ENCODE data around the gene KDM7A.

The KDM7A gene

GRCh38 chr7:140175221-140176121 lies 1.3 kb downstream of the KDM7A start (continued):
- TF ChIP-seq INSM2 (tag by site-specific recombination; IDR thresholded peaks at IDR 0.05) (no peak), ZNF843 (tag by site-specific recombination; IDR thresholded peaks at IDR 0.05) (peak; percentile 37; the same call in 1 of the 2 replicates), ZBTB8A (tag by site-specific recombination; IDR thresholded peaks at IDR 0.05) (peak; percentile 93), KLF16 (tag by site-specific recombination; IDR thresholded peaks at IDR 0.05) (no peak), ZSCAN16 (tag by site-specific recombination; IDR thresholded peaks at IDR 0.05) (no peak), ZBTB7A (tag by site-specific recombination; IDR thresholded peaks at IDR 0.05; ENCODE audit: low read depth) (0 out of 2 replicates have a peak, but pooled peaks have one; percentile 46), ZNF169 (tag by site-specific recombination; IDR thresholded peaks at IDR 0.05) (no peak), ZSCAN23 (tag by site-specific recombination; IDR thresholded peaks at IDR 0.05) (no peak), MEIS1 (CRISPR knock-in tag; IDR thresholded peaks at IDR 0.05; ENCODE audit: borderline replicate concordance) (no peak), WT1 (tag by site-specific recombination; IDR thresholded peaks at IDR 0.05) (peak; percentile 77), ZNF248 (tag by site-specific recombination; IDR thresholded peaks at IDR 0.05) (no peak), ZBTB11 (tag by site-specific recombination; conservative IDR thresholded peaks at IDR 0.05; ENCODE audit: low read depth) (peak; percentile 36; the same call in 1 of the 2 replicates), SCRT1 (tag by site-specific recombination; IDR thresholded peaks at IDR 0.05; ENCODE audit: borderline replicate concordance) (no peak), ZNF133 (tag by site-specific recombination; IDR thresholded peaks at IDR 0.05) (no peak), ZNF324 (tag by site-specific recombination; IDR thresholded peaks at IDR 0.05) (0 out of 2 replicates have a peak, but pooled peaks have one; percentile 68), ZNF18 (tag by site-specific recombination; IDR thresholded peaks at IDR 0.05) (no peak), ZNF555 (tag by site-specific recombination; conservative IDR thresholded peaks at IDR 0.05) (no peak), ZNF549 (tag by site-specific recombination; IDR thresholded peaks at IDR 0.05) (no peak), TCF7L2 (IDR thresholded peaks at IDR 0.05; ENCODE audit: borderline replicate concordance, low read depth, low read length) (peak; percentile 80), ZFHX2 (tag by site-specific recombination; conservative IDR thresholded peaks at IDR 0.05) (peak; percentile 92), ZNF768 (tag by site-specific recombination; IDR thresholded peaks at IDR 0.05) (no peak), ZNF146 (tag by site-specific recombination; IDR thresholded peaks at IDR 0.05) (no peak), GLIS2 (tag by site-specific recombination; IDR thresholded peaks at IDR 0.05) (peak; percentile 44; the same call in 1 of the 2 replicates), PBX3 (CRISPR knock-in tag; IDR thresholded peaks at IDR 0.05) (no peak), FEZF1 (tag by site-specific recombination; IDR thresholded peaks at IDR 0.05) (peak; percentile 61; the same call in 1 of the 2 replicates), ZNF600 (tag by site-specific recombination; IDR thresholded peaks at IDR 0.05) (no peak), ZNF561 (tag by site-specific recombination; IDR thresholded peaks at IDR 0.05; ENCODE audit: borderline replicate concordance) (peak; percentile 87), ZNF266 (tag by site-specific recombination; IDR thresholded peaks at IDR 0.05; ENCODE audit: low read depth) (no peak), ZNF76 (tag by site-specific recombination; IDR thresholded peaks at IDR 0.05; ENCODE audit: borderline replicate concordance, low read depth) (no peak), ZNF830 (tag by site-specific recombination; IDR thresholded peaks at IDR 0.05; ENCODE audit: low read depth) (no peak), ZNF473 (tag by site-specific recombination; IDR thresholded peaks at IDR 0.05) (no peak)

All from HEK293 (cell line).